OCI-LY7 (cell line): ENCODE measurements around the gene DIAPH1. TPM values are rescaled to one million over a fixed set of nuclear protein-coding genes. Genes with fewer than 3 reads are reported as not detected.

Experiments used
- BruUV-seq: library from RNA; stranded (reverse); fragments of 400-500 nt; replicated peaks from 2 replicates; lab custom pipeline; 2021; lab: Mats Ljungman, UMichigan
- CTCF ChIA-PET: fragments of 300-600 bp; sonication (Branson Sonifier 250); formaldehyde crosslinking; loops from one replicate; lab custom pipeline; 2022; ENCODE audit warnings: antibody characterized with exemption; ENCODE audit not compliant: unreplicated experiment; lab: Charles Lee
- POLR2A ChIA-PET: fragments of 300-600 bp; sonication (Branson Sonifier 250); formaldehyde crosslinking; loops from one replicate; lab custom pipeline; 2022; ENCODE audit warnings: antibody characterized with exemption; lab: Charles Lee
- DNase-seq: peaks from one replicate; pipeline ENCODE4 v3.0.0-alpha.2; 2015; ENCODE audit warnings: low spot score
- H2AFZ ChIP-seq: fragments of 200-600 bp; sonication (generic), shearing (Covaris generic); 2 replicates; pipeline ENCODE4 v1.6.1; 2014; ENCODE audit warnings: mild to moderate bottlenecking, antibody characterized with exemption, low read length, moderate library complexity
- H3K27ac ChIP-seq: fragments of 200-600 bp; sonication (generic); 2 replicates; pipeline ENCODE4 v1.5.1; 2014; ENCODE audit warnings: mixed run types, low read depth, mild to moderate bottlenecking, moderate library complexity, low read length, inconsistent platforms; ENCODE audit not compliant: poor library complexity, severe bottlenecking
- H3K36me3 ChIP-seq: fragments of 200-600 bp; sonication (generic); 2 replicates; pipeline ENCODE4 v1.6.1; 2014; ENCODE audit warnings: mild to moderate bottlenecking, antibody characterized with exemption, low read length, moderate library complexity, mixed read lengths; ENCODE audit not compliant: insufficient read depth
- H3K4me1 ChIP-seq: fragments of 200-600 bp; sonication (generic); 2 replicates; pipeline ENCODE4 v1.5.1; 2014; ENCODE audit warnings: mild to moderate bottlenecking, low read length; ENCODE audit not compliant: insufficient read depth, poor library complexity, severe bottlenecking
- H3K4me2 ChIP-seq: fragments of 200-600 bp; sonication (generic); 2 replicates; pipeline ENCODE4 v1.6.1; 2014; ENCODE audit warnings: mild to moderate bottlenecking, low read length
- H3K4me3 ChIP-seq: fragments of 200-600 bp; sonication (generic); 2 replicates; pipeline ENCODE4 v1.5.1; 2014; ENCODE audit warnings: mild to moderate bottlenecking, low read depth, low read length; ENCODE audit not compliant: poor library complexity, severe bottlenecking
- H3K79me2 ChIP-seq: fragments of 200-600 bp; sonication (generic); 2 replicates; pipeline ENCODE4 v1.6.1; 2016; ENCODE audit warnings: low read depth, mild to moderate bottlenecking, low read length, moderate library complexity, mixed read lengths; ENCODE audit not compliant: insufficient read depth
- H3K9me2 ChIP-seq: fragments of 200-600 bp; sonication (generic); 2 replicates; pipeline ENCODE4 v1.6.1; 2016; ENCODE audit warnings: mild to moderate bottlenecking, low read length, mixed read lengths; ENCODE audit not compliant: insufficient read depth
- H3K9me3 ChIP-seq: fragments of 200-600 bp; sonication (generic); 2 replicates; pipeline ENCODE4 v1.6.1; 2014; ENCODE audit warnings: mild to moderate bottlenecking, mixed run types, low read length, mixed read lengths
- H4K20me1 ChIP-seq: fragments of 200-600 bp; sonication (generic); 2 replicates; pipeline ENCODE4 v1.6.1; 2014; ENCODE audit warnings: mild to moderate bottlenecking, antibody characterized with exemption, low read length, moderate library complexity, mixed read lengths; ENCODE audit not compliant: insufficient read depth
- EZH2phosphoT487 ChIP-seq: fragments of 200-600 bp; sonication (generic); IDR thresholded peaks from 2 replicates; pipeline ENCODE4 v1.6.1; 2018; ENCODE audit warnings: low read depth, borderline replicate concordance, mild to moderate bottlenecking, mixed run types, antibody characterized with exemption, low read length, moderate library complexity, mixed read lengths
- intact Hi-C: fragments of 100-400 bp; cut with micrococcal nuclease; formaldehyde crosslinking; loops from one replicate; pipeline ENCODE4 v1.10.0; 2022; ENCODE audit not compliant: unreplicated experiment
- total RNA-seq, 2 experiments: library from RNA; depleted of rRNA in 1 of 2; stranded (reverse); fragments of >200 nt in 1 of 2; shearing (Covaris generic) in 1 of 2; gene quantifications; 2 replicates each; pipeline ENCODE4 v1.2.3, GENCODE V29; 2014 to 2022
- TF ChIP-seq, protein P1 (sequence below): fragments of 200-600 bp; sonication (generic); conservative IDR thresholded peaks from 2 replicates; pipeline ENCODE4 v1.5.1; 2014; ENCODE audit warnings: mild to moderate bottlenecking, antibody characterized with exemption, low read length, moderate library complexity, mixed read lengths

Gene DIAPH1
- total RNA-seq, 2 experiments from 2014 or later, result 78.8 to 174 TPM

DNA sequence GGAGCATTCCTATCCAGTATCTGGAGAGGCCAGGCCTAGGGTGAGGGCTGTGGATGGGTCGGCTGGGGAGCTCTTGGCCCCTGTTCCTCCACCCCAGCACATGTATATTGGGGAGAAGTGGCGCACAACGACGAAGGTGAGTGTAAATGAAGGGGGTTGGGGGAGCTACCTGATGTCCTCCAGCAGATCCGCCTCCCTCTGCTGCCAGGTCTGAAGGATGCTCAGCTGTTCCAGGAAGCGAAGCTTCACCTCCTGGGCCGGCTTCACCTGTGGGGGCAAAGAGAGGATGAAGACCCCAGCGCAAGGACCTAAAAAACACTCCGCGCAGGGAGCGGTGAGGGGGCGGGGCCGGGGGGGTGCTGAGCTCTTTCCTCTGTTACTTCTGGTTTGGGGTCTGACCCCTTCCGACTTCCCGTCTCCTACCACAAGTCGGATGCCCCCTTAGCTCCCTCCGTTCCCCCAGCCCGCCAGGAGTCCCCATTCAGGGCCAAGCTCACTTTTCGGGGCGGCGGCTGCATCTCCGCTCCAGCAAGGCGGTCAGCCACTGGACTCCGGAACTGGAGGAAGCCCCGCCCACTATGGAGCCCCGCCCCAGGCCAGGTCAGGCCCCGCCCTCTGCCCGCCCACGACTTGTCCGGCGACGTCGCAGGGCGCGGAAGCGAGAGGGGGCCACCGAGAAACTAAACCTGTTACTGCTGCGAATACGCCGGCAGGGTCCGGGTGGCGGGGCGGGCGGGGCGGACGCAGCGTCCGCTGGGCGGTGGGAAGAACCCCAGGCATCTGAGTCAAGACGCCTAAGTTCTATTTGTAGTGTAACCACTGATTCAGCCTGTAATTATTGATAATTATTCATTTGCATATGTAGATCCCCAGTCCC is 32.3 kb upstream of the DIAPH1 start, which contains the start of gene FCHSD1:
Gene FCHSD1 (minus strand): TSS at position 568 of the 877 bp plus-strand sequence. CDS start 50 bp downstream, at position 518.
- TSS peak; percentile 70 for BruUV-seq
- ChIA-PET POLR2A (interaction anchor here (0.9 to 2.9 kb wide), 7 partner anchors 12 to 59 kb away, joined by 3 to 18 read pairs (median 4); partner anchors contain the start of genes HDAC3 and RELL2), CTCF (interaction anchor here (0.6 to 1.3 kb wide), 6 partner anchors 12 to 318 kb away, joined by 3 to 4 read pairs (median 4); partner anchors contain the start of genes HDAC3, RELL2 and RNF14)
- intact Hi-C loops, result no loop called here
- H3K4me3 ChIP-seq, result peak within 1 kb of the TSS; percentile 73
- H3K4me2 ChIP-seq, result peak within 1 kb of the TSS; percentile 97
- peak; percentile 87 for DNase-seq
- H3K4me1 ChIP-seq, result peaks cover 13% of the 10 kb centered on the region
- H2AFZ ChIP-seq, result peak within 1 kb of the TSS; percentile 84
- no peaks in the 10 kb centered on the region for H3K36me3 ChIP-seq
- H4K20me1 ChIP-seq, result no peaks in the 10 kb centered on the region
- no peaks in the 10 kb centered on the region for H3K9me2 ChIP-seq
- H3K79me2 ChIP-seq, result no peaks in the 10 kb centered on the region
- no peaks in the 10 kb centered on the region for H3K9me3 ChIP-seq
- no peak within 1 kb of the TSS for H3K27ac ChIP-seq
- TF ChIP-seq, protein P1, sequence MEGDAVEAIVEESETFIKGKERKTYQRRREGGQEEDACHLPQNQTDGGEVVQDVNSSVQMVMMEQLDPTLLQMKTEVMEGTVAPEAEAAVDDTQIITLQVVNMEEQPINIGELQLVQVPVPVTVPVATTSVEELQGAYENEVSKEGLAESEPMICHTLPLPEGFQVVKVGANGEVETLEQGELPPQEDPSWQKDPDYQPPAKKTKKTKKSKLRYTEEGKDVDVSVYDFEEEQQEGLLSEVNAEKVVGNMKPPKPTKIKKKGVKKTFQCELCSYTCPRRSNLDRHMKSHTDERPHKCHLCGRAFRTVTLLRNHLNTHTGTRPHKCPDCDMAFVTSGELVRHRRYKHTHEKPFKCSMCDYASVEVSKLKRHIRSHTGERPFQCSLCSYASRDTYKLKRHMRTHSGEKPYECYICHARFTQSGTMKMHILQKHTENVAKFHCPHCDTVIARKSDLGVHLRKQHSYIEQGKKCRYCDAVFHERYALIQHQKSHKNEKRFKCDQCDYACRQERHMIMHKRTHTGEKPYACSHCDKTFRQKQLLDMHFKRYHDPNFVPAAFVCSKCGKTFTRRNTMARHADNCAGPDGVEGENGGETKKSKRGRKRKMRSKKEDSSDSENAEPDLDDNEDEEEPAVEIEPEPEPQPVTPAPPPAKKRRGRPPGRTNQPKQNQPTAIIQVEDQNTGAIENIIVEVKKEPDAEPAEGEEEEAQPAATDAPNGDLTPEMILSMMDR, result no peak
- no peak for TF ChIP-seq EZH2phosphoT487

- no peaks in the 10 kb centered on the region for H3K79me2 ChIP-seq
- DNase-seq, result no peak
- peak overlapping the region; percentile 97 for H3K4me2 ChIP-seq
- no peak overlapping the region for H3K27ac ChIP-seq
- intact Hi-C loops, result no loop called here
- ChIA-PET CTCF (no interaction called here), POLR2A (no interaction called here)
- H3K9me2 ChIP-seq, result no peaks in the 10 kb centered on the region
- no TSS peak for BruUV-seq
- H3K4me3 ChIP-seq, result no peak overlapping the region
- H3K9me3 ChIP-seq, result no peaks in the 10 kb centered on the region
- H3K36me3 ChIP-seq, result peaks cover 7% of the 10 kb centered on the region; the same call in 1 of the 2 replicates
- H2AFZ ChIP-seq, result no peak overlapping the region
- H4K20me1 ChIP-seq, result no peaks in the 10 kb centered on the region
- peaks cover 13% of the 10 kb centered on the region for H3K4me1 ChIP-seq
- TF ChIP-seq EZH2phosphoT487, result no peak
- TF ChIP-seq, protein P1, result no peak
These were observed 31.2 kb upstream of the DIAPH1 start for GRCh38 chr5:141649972-141650371.
